HG03469 (cell line): Measurements from ENCODE around the gene CDON.
"Not testable (repeated sequence)": the region's sequence is repeated elsewhere in the genome, so short reads cannot be mapped to it uniquely, and the experiment has no call there.

Experiments used
- ATAC-seq: cut with Tn5 transposase; IDR thresholded peaks from one replicate; pipeline ENCODE4 v1.9.1; 2021; ENCODE audit warnings: mild to moderate bottlenecking, moderate library complexity, moderate number of reproducible peaks; ENCODE audit not compliant: unreplicated experiment

The CDON gene

DNA sequence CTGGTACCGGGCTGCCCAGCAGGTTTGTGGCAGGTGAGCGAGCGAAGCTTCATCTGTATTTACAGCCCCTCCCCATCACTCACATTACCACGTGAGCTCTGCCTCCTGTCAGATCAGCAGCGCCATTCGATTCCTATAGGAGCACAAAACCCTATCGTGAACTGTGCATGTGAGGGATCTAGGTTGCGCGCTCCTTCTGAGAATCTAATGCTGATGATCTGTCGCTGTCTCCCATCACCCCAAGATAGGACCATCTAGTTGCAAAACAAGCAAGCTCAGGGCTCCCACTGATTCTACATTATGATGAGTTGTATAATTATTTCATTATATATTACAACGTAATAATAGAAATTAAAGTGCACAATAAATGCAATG, 132.6 kb downstream of the CDON start:
- no peak for ATAC-seq

GRCh38 chr11:125929445-125930075, 133.1 kb downstream of the CDON start:
- ATAC-seq: no peak

DNA sequence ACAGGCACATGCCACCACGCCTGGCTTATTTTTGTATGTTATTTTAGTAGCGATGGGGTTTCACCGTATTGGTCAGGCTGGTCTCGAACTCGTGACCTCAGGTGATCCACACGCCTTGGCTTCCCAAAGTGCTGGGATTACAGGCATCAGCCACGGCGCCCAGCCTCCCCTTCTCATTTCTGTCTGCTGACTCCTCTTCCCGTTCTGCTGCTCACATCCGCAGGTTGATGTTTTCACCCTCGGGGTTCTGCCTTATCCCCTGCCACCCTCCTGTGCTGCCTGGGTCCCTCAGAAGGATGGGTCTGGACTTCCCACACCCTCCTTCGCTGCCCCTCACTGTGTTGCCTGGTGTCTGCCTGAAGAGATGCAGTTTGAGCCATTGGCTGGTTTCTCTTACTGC, 136.0 kb downstream of the CDON start:
- no peak for ATAC-seq

- no peak for ATAC-seq
These were observed 136.9 kb downstream of the CDON start for GRCh38 chr11:125925804-125926203.

DNA sequence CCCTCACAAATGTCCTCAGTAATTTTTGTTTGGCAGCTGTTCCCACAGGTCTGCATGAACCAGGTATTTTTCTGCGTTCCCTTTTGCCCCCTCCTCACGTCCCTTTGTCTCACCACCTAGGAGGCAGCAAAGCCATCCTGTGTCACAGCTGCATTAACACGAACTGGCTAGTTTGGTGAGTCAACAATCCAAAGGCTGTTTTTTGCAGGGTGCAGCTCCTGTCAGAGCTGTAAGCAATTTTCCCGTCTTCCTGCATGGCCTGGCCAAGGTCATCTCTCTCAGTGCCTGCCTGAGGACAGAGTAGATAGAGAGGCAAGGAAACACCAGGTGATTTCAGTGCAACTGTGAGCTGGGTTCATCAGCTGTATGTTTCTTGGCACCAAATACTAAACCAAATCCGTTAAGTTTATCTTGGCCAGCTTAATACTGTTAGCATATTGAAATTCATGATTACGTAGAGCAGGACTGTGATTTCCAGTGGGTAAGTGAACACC, 137.4 kb downstream of the CDON start:
- no peak for ATAC-seq

- no peak for ATAC-seq
These were observed 138.2 kb downstream of the CDON start for GRCh38 chr11:125924384-125925007.

- no peak for ATAC-seq
These were observed 139.0 kb downstream of the CDON start for GRCh38 chr11:125923633-125924032.

DNA sequence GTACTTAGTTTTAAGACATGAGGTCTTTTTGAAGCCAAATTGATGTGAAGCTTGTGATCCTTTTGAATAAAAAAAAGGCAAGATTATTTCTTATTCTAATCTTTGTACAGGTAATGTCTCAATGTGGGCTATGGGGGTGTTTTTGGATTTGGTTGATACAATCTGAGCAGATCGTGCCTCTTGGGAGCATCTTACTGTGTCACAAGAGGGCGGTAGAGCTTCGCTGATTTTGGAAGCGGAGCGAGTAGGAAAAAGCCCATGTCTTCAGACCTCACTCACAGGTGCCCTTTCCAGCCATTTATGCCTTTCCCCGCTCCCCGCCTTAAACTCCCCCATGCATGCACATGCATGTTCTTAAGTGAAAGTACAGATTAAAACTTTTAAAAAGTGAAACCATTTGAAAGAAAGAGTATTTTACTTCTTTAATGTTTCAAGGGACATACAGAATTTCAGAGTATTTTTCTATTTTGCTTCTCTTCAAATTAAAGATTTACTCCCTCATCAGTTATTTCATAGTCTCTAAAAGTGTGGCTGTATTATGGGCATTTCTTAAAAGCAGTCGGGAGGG, 139.6 kb downstream of the CDON start:
- no peak for ATAC-seq

GRCh38 chr11:125922156-125922555, 140.5 kb downstream of the CDON start:
- ATAC-seq: no peak

DNA sequence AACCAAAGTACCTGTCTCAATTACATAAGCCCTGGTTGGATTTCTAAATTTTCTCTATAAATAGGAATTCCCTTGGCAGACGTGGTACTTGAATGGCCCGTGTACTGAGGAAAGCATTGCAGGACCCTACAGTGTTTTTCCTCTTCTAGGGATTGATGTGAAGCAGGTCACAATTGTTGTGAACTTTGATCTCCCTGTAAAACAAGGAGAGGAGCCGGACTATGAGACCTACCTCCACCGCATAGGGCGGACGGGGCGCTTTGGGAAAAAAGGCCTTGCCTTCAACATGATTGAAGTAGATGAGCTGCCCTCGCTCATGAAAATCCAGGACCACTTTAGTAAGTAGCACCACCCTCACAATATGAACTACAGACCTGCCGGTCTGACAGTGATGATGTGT, 141.6 kb downstream of the CDON start:
- no peak for ATAC-seq

GRCh38 chr11:125918140-125918840, 144.4 kb downstream of the CDON start:
- no peak for ATAC-seq

DNA sequence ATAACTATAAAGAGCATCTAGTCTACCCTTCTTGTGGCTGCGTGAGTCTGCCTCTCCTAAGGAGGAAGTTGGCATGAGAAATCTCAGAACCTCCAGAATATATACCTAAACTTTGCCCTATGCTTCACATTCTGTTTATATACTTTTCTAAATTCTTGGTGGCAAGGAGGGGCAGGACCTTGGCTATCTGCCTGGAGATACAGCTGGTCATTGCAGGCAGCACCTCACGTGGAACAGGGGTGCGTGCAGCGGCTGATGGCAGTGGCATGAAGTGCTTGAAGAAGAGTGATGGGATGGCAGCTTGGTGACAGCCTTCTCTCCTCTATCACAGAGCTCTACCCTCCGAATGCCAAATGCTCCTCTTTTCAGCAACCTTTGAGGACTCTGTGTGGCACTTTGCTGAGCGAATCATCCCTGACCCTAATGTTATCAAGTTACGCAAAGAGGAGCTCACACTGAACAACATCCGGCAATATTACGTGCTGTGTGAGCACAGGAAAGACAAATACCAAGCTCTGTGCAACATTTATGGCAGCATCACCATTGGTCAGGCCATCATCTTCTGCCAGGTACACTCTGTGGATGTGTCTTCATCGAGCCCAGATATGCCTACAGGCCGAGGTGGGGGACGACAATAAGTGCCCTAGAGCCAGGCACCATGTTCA, 145.9 kb downstream of the CDON start:
- no peak for ATAC-seq

DNA sequence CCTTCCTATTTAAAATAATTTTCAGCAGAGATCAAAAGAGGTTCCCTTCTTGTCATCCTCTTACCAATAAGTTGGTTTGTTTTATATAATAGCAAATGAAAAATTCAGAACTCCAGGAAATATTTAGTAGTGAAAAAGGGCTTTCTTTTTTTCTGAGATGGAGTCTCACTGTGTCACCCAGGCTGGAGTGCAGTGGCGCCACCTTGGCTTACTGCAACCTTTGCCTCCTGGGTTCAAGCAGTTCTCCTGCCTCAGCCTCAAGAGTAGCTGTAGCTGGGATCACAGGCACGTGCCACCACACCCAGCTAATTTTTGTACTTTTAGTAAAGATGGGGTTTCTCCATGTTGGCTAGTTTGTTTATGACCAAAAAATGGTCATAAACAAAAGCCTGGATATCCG, 148.1 kb downstream of the CDON start:
- ATAC-seq: not testable (repeated sequence)

DNA sequence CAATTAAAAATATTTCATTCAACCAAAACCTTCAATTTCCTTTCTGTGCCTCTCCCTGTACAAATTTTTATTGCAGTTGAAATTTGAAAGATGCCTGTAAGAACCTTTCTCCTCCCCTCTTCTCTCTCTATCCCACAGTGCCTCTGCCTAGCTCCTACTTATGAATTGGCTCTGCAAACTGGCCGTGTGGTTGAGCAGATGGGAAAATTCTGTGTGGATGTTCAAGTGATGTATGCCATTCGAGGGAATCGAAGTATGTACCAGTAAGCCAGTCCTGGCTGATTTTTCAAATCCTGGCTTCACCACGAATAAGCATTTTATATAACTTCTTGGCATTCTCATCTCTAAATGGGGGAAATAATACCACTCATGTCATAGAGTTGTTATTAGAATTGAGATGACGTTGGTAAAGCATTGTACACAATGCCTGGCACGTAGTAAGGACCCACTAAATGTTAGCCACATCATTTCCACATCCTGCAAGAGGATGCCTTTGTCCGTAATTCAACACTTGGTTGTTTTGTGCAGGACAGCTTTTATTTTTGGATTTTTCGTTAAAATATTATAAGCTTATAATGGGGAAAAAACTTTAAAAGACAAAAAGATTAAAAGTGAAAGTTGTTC, 152.3 kb downstream of the CDON start:
- no peak for ATAC-seq
